ENCODE results near the gene ACACB.
A peak's percentile ranks its signal among the peaks of the same experiment; 100 is the strongest.

Gene ACACB

GRCh38 chr12:109244073-109244472 is 127.7 kb downstream of the ACACB start:
- TF ChIP-seq, protein P1, sequence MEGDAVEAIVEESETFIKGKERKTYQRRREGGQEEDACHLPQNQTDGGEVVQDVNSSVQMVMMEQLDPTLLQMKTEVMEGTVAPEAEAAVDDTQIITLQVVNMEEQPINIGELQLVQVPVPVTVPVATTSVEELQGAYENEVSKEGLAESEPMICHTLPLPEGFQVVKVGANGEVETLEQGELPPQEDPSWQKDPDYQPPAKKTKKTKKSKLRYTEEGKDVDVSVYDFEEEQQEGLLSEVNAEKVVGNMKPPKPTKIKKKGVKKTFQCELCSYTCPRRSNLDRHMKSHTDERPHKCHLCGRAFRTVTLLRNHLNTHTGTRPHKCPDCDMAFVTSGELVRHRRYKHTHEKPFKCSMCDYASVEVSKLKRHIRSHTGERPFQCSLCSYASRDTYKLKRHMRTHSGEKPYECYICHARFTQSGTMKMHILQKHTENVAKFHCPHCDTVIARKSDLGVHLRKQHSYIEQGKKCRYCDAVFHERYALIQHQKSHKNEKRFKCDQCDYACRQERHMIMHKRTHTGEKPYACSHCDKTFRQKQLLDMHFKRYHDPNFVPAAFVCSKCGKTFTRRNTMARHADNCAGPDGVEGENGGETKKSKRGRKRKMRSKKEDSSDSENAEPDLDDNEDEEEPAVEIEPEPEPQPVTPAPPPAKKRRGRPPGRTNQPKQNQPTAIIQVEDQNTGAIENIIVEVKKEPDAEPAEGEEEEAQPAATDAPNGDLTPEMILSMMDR (conservative IDR thresholded peaks at IDR 0.05; ENCODE audit: low read length) = no peak
- no peak for DNase-seq (ENCODE audit: low read depth)
- no peak overlapping the region for H3K4me3 ChIP-seq (ENCODE audit: low read length)

- TF ChIP-seq, protein P1 (conservative IDR thresholded peaks at IDR 0.05; ENCODE audit: low read length) = no peak
- no peak overlapping the region for H3K4me3 ChIP-seq (ENCODE audit: low read length)
- no peak for DNase-seq (ENCODE audit: low read depth)
Measured at GRCh38 chr12:109246221-109246620, 129.8 kb downstream of the ACACB start.

GRCh38 chr12:109247831-109248654 is 131.7 kb downstream of the ACACB start:
- TF ChIP-seq, protein P1 (conservative IDR thresholded peaks at IDR 0.05; ENCODE audit: low read length) = no peak
- no peak overlapping the region for H3K4me3 ChIP-seq (ENCODE audit: low read length)
- no peak for DNase-seq (ENCODE audit: low read depth)

GRCh38 chr12:109250523-109250922 is 134.1 kb downstream of the ACACB start:
- no peak for DNase-seq (ENCODE audit: low read depth)
- TF ChIP-seq, protein P1 (conservative IDR thresholded peaks at IDR 0.05; ENCODE audit: low read length) = no peak
- no peak overlapping the region for H3K4me3 ChIP-seq (ENCODE audit: low read length)

- DNase-seq (ENCODE audit: low read depth) = no peak
- TF ChIP-seq, protein P1 (conservative IDR thresholded peaks at IDR 0.05; ENCODE audit: low read length) = no peak
- no peak overlapping the region for H3K4me3 ChIP-seq (ENCODE audit: low read length)
Measured at GRCh38 chr12:109252799-109253198, 136.4 kb downstream of the ACACB start.

GRCh38 chr12:109253913-109254544 is 137.6 kb downstream of the ACACB start:
- no peak overlapping the region for H3K4me3 ChIP-seq (ENCODE audit: low read length)
- no peak for DNase-seq (ENCODE audit: low read depth)
- TF ChIP-seq, protein P1 (conservative IDR thresholded peaks at IDR 0.05; ENCODE audit: low read length) = no peak

DNA sequence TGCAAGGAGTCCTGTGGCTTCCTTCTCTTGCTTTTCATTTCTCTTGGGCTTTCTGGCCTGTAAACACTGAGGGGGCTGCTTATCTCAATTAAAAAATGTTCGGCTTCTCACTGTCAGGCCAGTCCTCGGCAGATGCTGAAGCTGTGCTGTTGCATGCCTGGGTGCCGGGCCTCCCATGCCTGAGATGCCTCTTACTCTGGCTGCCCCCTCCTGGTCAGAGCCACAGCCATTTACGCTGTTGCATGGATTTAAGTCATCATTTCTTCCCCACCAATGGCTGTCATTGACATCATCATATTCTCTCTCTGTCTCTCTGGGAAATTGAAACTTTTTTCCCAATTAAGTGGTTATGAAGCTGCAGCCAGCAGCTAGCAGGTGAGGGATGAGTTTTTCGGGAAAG is 139.0 kb downstream of the ACACB start:
- DNase-seq (ENCODE audit: low read depth) = peak; percentile 32
- TF ChIP-seq, protein P1 (conservative IDR thresholded peaks at IDR 0.05; ENCODE audit: low read length) = peak; percentile 19; the same call in 1 of the 2 replicates
- H3K4me3 ChIP-seq (ENCODE audit: low read length) = no peak overlapping the region
